ENCODE measurements around the gene LZTFL1.

Gene LZTFL1

DNA sequence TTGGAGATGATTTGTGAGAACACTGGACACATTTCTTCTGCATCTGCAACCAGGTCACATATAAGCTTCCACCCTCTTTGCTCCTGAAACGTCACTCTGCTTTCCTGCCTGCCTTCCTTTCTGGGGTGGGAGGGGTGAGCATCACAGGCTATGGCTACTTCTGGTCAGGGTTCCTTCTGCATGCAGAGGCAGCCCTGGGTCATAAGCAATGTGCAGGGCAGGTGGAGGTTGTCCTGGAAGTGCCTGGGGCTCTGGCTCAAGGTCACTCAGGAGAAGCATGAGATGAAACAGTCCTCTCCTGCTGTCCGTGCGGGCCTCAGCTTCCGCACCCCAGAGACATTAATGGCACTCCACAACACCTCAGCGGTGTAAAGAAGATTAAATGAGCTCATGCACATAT lies 60.6 kb downstream of the LZTFL1 start:
- no peak overlapping the region for H3K4me3 ChIP-seq (ENCODE audit: low read length)
- H3K27me3 ChIP-seq (replicated peaks; ENCODE audit: control insufficient read depth, insufficient read depth, low read length) = peaks cover 68% of the 10 kb centered on the region
- no peak for DNase-seq (ENCODE audit: low read depth)
- H3K9me3 ChIP-seq (ENCODE audit: control insufficient read depth, low read length) = peaks cover 11% of the 10 kb centered on the region
- H3K36me3 ChIP-seq (ENCODE audit: control insufficient read depth, insufficient read depth, low read length, severe bottlenecking) = no peaks in the 10 kb centered on the region
- no peaks in the 10 kb centered on the region for H3K4me1 ChIP-seq (ENCODE audit: control insufficient read depth, insufficient read depth, low read length)
- H3K9ac ChIP-seq (ENCODE audit: low read length) = no peak overlapping the region

DNA sequence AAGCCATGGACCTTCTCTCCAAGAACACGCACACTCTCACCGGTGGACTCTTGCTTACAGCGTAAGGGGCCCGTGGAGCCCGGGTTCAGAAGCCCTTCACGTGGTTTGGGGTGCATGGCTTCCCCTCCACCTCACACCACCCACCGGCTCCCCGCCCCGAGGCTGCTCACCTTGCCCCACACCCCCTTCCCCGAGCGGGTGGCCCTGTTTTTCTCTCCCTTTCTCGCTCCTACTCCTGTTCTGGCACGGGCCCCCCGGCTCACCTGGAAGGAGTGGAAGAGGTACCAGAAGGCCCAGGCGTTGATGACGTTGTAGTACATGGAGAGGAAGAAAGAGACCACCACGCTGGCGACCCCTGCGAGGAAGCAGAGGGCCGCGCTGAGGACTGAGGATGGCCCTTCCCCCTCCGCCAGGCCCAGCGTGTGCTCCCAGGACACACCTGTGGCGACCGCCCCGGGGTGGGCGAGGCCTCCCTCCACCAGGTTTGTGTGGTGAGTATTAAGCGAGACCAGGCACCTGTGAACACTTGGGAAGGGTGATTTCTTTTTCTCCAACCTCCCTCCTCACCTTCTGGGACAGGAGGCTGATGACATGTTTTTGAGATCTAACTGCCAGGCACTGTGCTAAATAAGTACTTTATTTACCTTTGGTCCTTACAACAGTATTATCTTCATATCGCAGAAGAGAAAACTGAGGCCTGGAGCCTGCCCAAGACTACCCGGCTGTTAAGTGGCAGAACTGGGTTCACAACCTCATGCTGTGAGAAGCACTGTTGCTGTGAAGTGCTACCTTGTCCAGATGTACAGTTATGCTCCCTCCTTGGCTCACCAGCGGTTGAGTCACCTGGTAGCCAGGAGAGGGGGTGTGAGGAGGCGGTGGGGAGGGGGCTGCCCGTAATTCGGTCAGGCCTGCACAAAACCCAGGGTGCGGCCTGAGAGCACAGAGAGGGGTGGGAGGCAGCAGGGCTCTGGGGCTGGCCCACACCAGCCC lies 61.9 kb downstream of the LZTFL1 start:
- no peak for DNase-seq (ENCODE audit: low read depth)
- Histone ChIP-seq H3K9me3 (ENCODE audit: control insufficient read depth, low read length) (peaks cover 9% of the 10 kb centered on the region), H3K27me3 (replicated peaks; ENCODE audit: control insufficient read depth, insufficient read depth, low read length) (peaks cover 75% of the 10 kb centered on the region), H3K4me1 (ENCODE audit: control insufficient read depth, insufficient read depth, low read length) (no peaks in the 10 kb centered on the region), H3K4me3 (ENCODE audit: low read length) (no peak overlapping the region), H3K36me3 (ENCODE audit: control insufficient read depth, insufficient read depth, low read length, severe bottlenecking) (no peaks in the 10 kb centered on the region), H3K9ac (ENCODE audit: low read length) (no peak overlapping the region)

DNA sequence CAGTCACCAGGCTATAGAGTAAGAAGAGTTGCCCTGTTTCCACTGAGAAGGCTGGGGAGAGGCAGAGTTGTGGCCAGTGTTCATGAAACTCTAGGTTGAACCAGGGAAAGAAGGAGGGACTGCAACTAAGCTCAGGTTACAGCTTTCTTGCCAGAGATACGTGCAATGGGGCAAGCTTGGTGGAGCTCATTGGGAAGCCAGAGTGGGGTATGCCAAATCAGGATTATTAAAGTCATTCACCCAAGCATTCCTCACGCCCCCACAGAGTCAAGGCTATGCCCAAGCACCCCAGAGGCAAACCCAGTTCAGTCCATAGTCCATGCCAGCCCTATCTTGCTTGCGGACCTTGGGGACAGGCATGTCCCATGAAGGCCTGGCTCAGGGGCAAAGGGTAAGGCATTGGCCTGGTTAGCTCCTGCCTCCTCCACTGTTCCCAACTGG lies 63.1 kb downstream of the LZTFL1 start:
- no peak overlapping the region for H3K9ac ChIP-seq (ENCODE audit: low read length)
- H3K4me1 ChIP-seq (ENCODE audit: control insufficient read depth, insufficient read depth, low read length) = no peaks in the 10 kb centered on the region
- H3K36me3 ChIP-seq (ENCODE audit: control insufficient read depth, insufficient read depth, low read length, severe bottlenecking) = no peaks in the 10 kb centered on the region
- peaks cover 82% of the 10 kb centered on the region for H3K27me3 ChIP-seq (replicated peaks; ENCODE audit: control insufficient read depth, insufficient read depth, low read length)
- H3K9me3 ChIP-seq (ENCODE audit: control insufficient read depth, low read length) = no peaks in the 10 kb centered on the region
- H3K4me3 ChIP-seq (ENCODE audit: low read length) = no peak overlapping the region
- DNase-seq (ENCODE audit: low read depth) = no peak

GRCh38 chr3:45777746-45778386 lies 64.1 kb downstream of the LZTFL1 start:
- no peak overlapping the region for H3K4me3 ChIP-seq (ENCODE audit: low read length)
- peaks cover 86% of the 10 kb centered on the region for H3K27me3 ChIP-seq (replicated peaks; ENCODE audit: control insufficient read depth, insufficient read depth, low read length)
- no peaks in the 10 kb centered on the region for H3K36me3 ChIP-seq (ENCODE audit: control insufficient read depth, insufficient read depth, low read length, severe bottlenecking)
- H3K9me3 ChIP-seq (ENCODE audit: control insufficient read depth, low read length) = no peaks in the 10 kb centered on the region
- no peak for DNase-seq (ENCODE audit: low read depth)
- H3K9ac ChIP-seq (ENCODE audit: low read length) = no peak overlapping the region
- H3K4me1 ChIP-seq (ENCODE audit: control insufficient read depth, insufficient read depth, low read length) = no peaks in the 10 kb centered on the region

DNA sequence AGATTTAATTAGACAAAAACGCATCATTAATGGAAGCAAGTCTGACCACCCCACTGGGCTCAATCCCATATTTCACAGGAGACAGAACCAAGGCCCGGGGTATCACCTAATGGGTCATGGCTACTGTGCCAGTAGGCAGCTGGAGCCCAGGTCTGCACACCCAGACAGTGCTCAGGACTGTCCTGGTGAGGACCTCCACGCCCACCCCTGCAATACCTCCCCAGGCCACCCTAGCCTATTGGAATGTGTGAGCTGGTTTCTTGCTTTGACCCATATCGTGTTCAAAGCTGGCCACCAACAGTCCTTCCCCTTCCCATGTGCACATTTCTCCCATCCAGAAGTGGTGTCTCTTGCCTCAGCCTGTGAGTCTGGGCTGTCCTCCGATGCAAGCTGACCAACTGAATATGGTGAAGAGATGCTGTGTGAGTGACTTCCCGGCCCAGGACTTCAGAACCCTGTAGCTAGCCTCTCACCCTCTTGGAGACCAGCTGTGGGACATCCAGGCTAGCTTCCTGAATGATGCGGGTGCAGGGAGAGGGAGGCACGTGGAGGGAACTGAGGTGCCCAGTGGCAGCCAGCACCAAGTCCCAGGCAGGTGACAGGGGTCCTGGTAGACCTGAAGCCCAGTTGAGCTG lies 64.7 kb downstream of the LZTFL1 start:
- Histone ChIP-seq H3K9ac (ENCODE audit: low read length) (no peak overlapping the region), H3K36me3 (ENCODE audit: control insufficient read depth, insufficient read depth, low read length, severe bottlenecking) (no peaks in the 10 kb centered on the region), H3K4me1 (ENCODE audit: control insufficient read depth, insufficient read depth, low read length) (no peaks in the 10 kb centered on the region), H3K4me3 (ENCODE audit: low read length) (no peak overlapping the region), H3K27me3 (replicated peaks; ENCODE audit: control insufficient read depth, insufficient read depth, low read length) (peaks cover 85% of the 10 kb centered on the region), H3K9me3 (ENCODE audit: control insufficient read depth, low read length) (no peaks in the 10 kb centered on the region)
- DNase-seq (ENCODE audit: low read depth) = no peak

DNA sequence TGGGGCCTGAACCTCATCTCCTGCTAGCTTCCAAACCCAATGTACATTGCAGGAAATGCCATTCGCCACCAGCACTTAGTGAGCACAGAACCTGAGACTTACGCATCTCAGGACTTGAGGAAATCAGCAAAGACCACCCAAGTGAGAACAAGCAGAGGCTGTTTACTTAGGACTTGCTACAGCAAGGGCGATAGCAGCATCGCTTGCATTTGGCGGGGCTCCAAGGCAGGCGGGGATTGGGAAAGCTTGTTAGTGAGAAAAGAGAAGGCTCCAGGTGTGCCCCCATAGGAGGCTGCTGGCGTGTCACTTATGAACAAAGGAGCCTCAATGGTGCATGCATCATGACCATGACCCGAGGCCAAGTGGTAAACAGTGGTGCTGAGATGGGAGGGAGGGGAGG lies 65.3 kb downstream of the LZTFL1 start:
- H3K4me3 ChIP-seq (ENCODE audit: low read length) = no peak overlapping the region
- no peak overlapping the region for H3K9ac ChIP-seq (ENCODE audit: low read length)
- peaks cover 84% of the 10 kb centered on the region for H3K27me3 ChIP-seq (replicated peaks; ENCODE audit: control insufficient read depth, insufficient read depth, low read length)
- no peaks in the 10 kb centered on the region for H3K36me3 ChIP-seq (ENCODE audit: control insufficient read depth, insufficient read depth, low read length, severe bottlenecking)
- no peak for DNase-seq (ENCODE audit: low read depth)
- no peaks in the 10 kb centered on the region for H3K4me1 ChIP-seq (ENCODE audit: control insufficient read depth, insufficient read depth, low read length)
- H3K9me3 ChIP-seq (ENCODE audit: control insufficient read depth, low read length) = no peaks in the 10 kb centered on the region

- Histone ChIP-seq H3K36me3 (ENCODE audit: control insufficient read depth, insufficient read depth, low read length, severe bottlenecking) (no peaks in the 10 kb centered on the region), H3K9me3 (ENCODE audit: control insufficient read depth, low read length) (no peaks in the 10 kb centered on the region), H3K27me3 (replicated peaks; ENCODE audit: control insufficient read depth, insufficient read depth, low read length) (peaks cover 84% of the 10 kb centered on the region), H3K9ac (ENCODE audit: low read length) (no peak overlapping the region), H3K4me3 (ENCODE audit: low read length) (no peak overlapping the region), H3K4me1 (ENCODE audit: control insufficient read depth, insufficient read depth, low read length) (no peaks in the 10 kb centered on the region)
- no peak for DNase-seq (ENCODE audit: low read depth)
Observed at GRCh38 chr3:45776301-45776595, 65.7 kb downstream of the LZTFL1 start.

- no peak overlapping the region for H3K4me3 ChIP-seq (ENCODE audit: low read length)
- H3K9ac ChIP-seq (ENCODE audit: low read length) = no peak overlapping the region
- no peaks in the 10 kb centered on the region for H3K4me1 ChIP-seq (ENCODE audit: control insufficient read depth, insufficient read depth, low read length)
- no peaks in the 10 kb centered on the region for H3K36me3 ChIP-seq (ENCODE audit: control insufficient read depth, insufficient read depth, low read length, severe bottlenecking)
- no peaks in the 10 kb centered on the region for H3K9me3 ChIP-seq (ENCODE audit: control insufficient read depth, low read length)
- H3K27me3 ChIP-seq (replicated peaks; ENCODE audit: control insufficient read depth, insufficient read depth, low read length) = peaks cover 85% of the 10 kb centered on the region
- no peak for DNase-seq (ENCODE audit: low read depth)
Observed at GRCh38 chr3:45775571-45776300, 66.2 kb downstream of the LZTFL1 start.

- no peak for DNase-seq (ENCODE audit: low read depth)
- no peaks in the 10 kb centered on the region for H3K9me3 ChIP-seq (ENCODE audit: control insufficient read depth, low read length)
- no peaks in the 10 kb centered on the region for H3K36me3 ChIP-seq (ENCODE audit: control insufficient read depth, insufficient read depth, low read length, severe bottlenecking)
- H3K4me1 ChIP-seq (ENCODE audit: control insufficient read depth, insufficient read depth, low read length) = no peaks in the 10 kb centered on the region
- no peak overlapping the region for H3K9ac ChIP-seq (ENCODE audit: low read length)
- no peak overlapping the region for H3K4me3 ChIP-seq (ENCODE audit: low read length)
- peaks cover 89% of the 10 kb centered on the region for H3K27me3 ChIP-seq (replicated peaks; ENCODE audit: control insufficient read depth, insufficient read depth, low read length)
Observed at GRCh38 chr3:45774581-45775521, 67.1 kb downstream of the LZTFL1 start.

GRCh38 chr3:45773714-45774449 lies 68.0 kb downstream of the LZTFL1 start:
- Histone ChIP-seq H3K4me1 (ENCODE audit: control insufficient read depth, insufficient read depth, low read length) (no peaks in the 10 kb centered on the region), H3K4me3 (ENCODE audit: low read length) (no peak overlapping the region), H3K9me3 (ENCODE audit: control insufficient read depth, low read length) (no peaks in the 10 kb centered on the region), H3K27me3 (replicated peaks; ENCODE audit: control insufficient read depth, insufficient read depth, low read length) (peaks cover 81% of the 10 kb centered on the region), H3K36me3 (ENCODE audit: control insufficient read depth, insufficient read depth, low read length, severe bottlenecking) (no peaks in the 10 kb centered on the region), H3K9ac (ENCODE audit: low read length) (no peak overlapping the region)
- no peak for DNase-seq (ENCODE audit: low read depth)

Measured in adipocyte (in vitro differentiated cells).